ENCODE data around the gene CFAP221. TPM values are rescaled to one million over a fixed set of nuclear protein-coding genes. Genes with fewer than 3 reads are reported as not detected.
A peak's percentile ranks its signal among the peaks of the same experiment; 100 is the strongest.

CFAP221 gene
- 10 to 100 TPM; 19.6 to 25.4 (median 22.9) TPM for polyA plus RNA-seq (ENCODE audit: insufficient read length in 3 of 3)

DNA sequence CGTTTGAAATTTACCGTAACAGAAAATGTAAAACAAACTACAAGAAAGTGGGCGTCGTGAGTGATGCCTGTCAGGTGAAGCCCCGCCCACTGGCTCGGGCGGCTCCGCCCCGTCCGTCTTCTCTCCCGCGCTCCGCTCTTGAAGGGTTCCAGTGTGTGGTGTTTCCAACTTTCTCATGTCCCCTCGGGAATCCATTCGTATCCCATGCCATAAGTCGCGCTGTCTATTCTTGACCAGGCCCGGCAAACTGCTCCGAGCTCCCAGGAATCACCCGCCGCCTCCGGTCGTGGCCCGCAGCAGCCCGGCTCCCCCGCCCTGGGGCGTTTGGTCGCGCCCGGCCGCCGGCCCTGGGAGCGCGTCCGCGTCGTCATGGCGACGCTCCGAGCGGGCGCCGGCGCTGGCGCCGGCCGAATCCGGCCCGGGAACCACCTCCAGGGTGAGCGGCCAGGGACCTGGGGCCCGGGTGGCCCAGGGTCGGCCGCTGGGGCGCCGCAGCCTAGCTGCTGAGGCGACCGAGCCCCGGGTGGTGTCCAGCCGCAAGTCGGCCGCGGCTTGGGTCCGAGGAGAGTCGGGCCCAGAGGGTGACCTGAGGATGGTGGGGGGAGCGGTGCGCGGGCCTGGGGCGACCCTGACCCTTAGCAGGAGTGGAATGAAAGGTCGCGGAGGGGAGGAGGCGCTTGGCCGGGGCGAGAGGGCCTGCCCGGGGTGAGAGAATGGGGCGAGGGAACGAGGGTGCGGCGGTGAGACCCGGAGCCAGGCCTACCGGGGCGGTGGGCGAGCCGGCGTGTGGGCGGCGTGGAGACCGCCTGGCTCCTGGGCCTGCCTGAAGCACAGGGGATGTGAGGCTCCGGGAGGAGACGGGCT is at the start of gene CFAP221:
Gene CFAP221, plus strand, starts transcription at position 375 of the 864 bp plus-strand sequence. CDS start 1,683 bp downstream, outside the sequence.
- DNase-seq (ENCODE audit: low read depth in 3 of 3, low spot score in 2 of 3), result peak in 2 of 3 donors; percentile 68 to 69

DNA sequence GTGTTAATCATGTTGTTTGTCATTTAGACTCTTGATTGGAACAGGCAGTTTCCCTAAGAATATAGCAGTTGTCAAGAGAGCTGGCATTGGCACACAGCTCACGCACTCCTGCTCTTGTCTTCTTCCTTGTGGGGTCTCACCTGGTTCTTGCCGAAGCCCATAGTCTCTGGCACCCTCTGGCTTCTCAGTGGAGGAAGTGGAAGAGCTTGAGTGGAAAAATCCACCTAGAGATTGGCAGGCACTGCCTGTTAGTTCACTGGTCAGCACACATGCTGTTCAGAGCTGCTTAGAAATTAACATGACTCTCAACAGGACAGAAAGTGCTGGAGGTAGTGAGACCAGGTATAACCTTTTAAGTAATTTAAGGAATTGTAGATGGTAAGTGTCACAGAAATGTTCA is 48.3 kb upstream of the CFAP221 start:
- no peak for DNase-seq (ENCODE audit: low read depth in 3 of 3, low spot score in 2 of 3)

DNA sequence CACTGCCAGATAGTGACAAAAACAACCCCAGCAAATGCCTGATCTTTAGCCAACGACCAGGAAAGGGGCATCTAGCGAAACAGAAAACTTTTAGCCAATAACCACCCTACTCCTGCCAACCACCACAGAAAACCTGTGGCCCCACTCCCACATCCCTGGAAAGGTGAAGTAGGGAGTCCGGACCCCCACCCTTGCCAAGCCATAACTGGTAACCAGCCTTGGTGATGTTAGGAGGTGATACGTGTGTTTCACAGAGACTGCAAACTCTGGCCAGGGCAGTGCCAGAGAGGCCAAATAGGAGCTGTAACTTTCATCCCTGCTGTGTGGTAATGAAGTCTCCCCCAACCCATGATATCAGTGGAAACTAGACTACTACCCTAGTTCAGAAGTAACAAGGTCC is 47.6 kb upstream of the CFAP221 start:
- DNase-seq (ENCODE audit: low read depth in 3 of 3, low spot score in 2 of 3), result no peak

DNA sequence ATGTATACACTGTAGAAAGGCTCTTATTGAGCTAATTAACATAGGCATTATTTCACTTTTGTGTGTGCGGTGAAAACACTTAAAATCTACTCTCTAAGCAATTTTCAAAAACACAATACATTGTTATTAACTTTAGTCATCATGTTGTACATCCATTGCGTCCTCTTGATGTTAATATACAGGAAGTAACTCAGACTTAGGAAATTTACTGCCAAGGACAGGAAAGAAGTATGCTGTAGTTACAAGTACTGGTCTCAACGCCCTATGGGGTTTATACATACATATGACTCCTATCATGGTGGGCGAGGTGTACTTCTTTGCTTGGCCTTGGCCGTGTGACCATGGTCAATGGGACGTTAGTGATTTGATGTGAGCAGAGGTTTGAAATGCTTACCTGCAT is 35.5 kb upstream of the CFAP221 start:
- DNase-seq (ENCODE audit: low read depth in 3 of 3, low spot score in 2 of 3), result no peak

DNA sequence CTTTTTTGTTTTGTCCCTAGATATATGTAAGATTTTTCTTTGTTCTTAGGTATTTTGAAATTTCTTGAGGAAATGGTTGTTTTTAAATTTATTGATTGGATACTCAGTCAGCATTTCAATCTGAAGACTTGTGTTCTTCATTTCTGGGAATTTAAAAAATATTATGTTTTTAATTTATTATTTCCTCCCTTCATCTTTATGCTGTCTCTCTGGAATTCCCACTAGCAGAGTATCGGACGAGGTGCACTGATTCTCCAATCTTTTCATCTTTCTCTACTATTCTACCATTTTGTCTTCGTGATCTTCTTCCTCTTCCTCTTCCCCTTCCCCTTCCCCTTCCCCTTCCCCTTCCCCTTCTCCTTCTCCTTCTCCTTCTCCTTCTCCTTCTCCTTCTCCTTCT is 32.3 kb upstream of the CFAP221 start:
- DNase-seq (ENCODE audit: low read depth in 3 of 3, low spot score in 2 of 3), result no peak

DNA sequence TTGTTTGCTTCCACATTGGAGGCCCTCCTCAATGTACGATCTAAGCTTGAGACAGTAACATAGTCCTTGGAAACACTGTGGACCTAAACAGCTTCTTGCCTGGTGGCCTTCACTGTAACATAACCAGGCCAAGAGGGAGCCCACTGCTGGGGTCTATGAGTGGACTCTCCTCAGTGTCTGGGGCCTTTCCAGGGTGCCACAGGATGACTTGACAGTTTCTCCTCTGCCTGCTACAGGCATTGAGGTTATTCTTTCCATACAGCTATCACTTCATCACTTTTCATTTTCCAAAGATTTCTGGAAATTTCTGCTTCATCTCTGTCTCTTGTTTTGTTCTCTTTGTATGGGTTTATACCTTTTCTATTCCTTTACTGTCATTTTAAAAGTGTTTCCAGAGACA is 31.3 kb upstream of the CFAP221 start:
- no peak for DNase-seq (ENCODE audit: low read depth in 3 of 3, low spot score in 2 of 3)

DNA sequence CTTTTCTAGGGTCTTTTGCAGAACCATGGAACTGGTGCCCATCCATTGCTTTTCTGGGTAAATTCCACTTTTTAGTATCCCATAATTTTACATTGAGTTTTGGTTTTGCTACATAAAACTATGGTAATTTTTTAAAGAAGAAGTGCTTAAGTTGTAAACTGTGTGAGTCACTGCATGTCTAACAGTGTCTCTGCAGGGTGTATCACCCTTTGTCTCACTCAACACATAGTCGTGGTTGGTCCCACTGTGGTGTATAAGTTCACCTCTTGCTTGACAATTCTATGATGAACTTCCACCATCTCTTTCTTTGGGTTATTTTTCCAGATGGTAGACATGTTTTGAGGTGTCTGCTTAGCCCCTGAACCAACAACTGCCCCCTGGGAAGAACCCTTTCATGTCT is 30.4 kb upstream of the CFAP221 start:
- DNase-seq (ENCODE audit: low read depth in 3 of 3, low spot score in 2 of 3), result no peak

DNA sequence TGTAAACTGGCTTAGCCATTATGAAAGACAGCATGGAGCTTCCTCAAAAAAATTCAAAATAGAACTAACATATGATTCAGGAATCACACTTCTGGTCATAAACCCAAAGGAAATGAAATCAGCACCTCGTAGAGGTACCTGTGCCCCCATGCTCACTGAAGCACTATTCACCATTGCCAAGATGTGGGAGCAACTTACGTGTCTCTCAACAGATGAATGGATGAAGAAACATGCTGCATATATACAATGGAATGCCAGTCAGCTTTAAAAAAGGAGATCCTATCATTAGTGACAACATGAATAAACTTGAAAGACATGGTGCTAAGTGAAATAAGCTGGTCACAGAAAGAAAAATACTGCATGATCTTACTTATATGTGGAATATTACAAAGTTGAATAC is 28.1 kb upstream of the CFAP221 start:
- no peak for DNase-seq (ENCODE audit: low read depth in 3 of 3, low spot score in 2 of 3)

DNA sequence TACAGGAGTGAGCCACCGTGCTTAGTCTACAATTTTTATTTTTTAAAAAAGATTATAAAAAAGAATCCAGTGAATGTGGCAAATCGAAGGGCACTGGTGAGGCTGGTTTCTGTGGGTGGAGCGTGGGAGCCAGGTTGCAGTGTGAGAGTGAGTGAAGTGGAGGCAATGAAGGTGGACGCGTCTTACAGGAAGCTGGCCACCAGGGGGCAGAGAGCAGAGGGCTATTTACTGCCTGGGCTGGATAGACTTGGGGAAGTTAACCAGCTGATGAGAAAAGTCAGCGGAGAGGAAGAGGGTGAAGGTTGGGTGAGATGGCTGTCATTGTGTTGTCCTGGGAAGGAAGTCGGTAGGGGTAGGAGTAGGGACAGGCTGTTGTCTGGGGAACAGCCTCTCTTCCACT is 26.8 kb upstream of the CFAP221 start:
- DNase-seq (ENCODE audit: low read depth in 3 of 3, low spot score in 2 of 3), result no peak

DNA sequence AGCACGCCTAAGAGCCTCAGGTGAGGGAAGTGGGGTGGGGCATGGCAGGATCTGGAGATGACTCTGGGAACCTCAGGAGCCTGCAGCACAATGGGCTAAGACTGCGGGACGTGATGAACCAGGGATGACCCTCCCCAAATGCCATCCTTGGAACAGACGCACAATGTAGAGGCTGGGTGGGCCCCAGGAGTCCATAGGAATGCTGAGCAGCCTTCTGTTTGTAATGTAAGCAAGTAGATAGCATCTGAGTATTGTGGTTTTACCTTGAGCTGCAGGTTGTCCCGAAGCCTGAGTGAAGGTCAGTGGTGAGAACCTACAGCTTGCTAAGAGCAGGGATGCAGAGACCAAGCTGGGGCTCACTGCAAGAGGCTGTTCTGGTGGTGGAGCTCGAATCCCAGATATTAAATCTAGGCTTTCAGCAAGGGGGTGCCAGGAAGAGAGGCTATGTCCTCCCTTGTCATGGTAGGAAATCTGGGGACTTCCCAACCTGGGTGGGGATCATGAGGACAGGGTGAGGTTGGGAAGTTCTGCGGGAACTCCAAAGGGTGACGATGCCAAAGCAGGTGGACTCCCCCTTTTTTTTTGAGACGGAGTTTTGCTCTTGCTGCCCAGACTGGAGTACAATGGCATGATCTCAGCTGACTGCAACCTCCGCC is 25.7 kb upstream of the CFAP221 start:
- DNase-seq (ENCODE audit: low read depth in 3 of 3, low spot score in 2 of 3), result no peak

DNA sequence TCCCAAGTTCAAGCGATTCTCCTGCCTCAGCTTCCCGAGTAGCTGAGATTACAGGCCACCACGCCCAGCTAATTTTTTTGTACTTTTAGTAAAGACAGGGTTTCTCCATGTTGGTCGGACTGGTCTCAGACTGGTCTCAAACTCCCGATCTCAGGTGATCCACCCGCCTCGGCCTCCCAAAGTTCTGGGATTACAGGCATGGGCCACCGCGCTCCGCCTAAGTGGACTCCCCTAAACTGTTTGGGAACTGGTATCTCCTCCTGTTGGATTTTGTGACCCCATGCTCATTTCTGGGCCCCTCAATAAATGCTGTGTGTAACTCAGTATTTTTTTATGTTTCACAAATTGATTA is 25.2 kb upstream of the CFAP221 start:
- no peak for DNase-seq (ENCODE audit: low read depth in 3 of 3, low spot score in 2 of 3)

DNA sequence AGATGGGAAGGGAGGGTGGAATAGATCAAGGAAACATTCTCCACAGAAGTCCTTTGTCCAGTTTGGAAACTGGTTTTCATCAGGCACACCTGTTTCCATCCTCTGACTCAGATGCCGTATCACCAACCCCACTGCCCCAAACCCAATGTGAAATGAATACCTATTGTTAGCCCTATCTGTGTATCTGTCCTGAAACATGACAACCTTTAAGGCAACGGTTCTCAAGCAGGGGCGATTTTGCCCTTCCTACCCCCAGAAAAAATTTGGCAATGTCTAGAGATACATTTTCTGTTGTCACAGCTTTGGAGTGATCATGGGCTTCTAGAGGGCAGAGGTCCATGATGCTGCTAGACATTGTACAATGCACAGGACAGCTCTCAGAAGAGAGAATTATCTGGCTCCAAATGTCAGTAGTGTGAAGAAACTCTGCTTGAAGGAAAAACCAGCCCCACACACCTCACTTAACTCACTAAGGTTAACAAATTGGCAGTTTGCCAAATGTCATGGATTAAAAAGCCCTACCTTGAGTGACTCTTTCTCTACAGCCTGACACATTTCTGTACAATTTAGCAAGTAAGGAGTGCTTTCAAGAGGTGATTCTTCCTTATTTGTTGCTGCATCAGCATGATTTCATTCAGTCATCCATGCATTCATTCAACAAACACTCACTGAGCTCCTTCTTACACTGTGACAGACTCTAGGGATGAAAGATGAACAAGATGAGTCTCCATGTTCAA is 23.4 kb upstream of the CFAP221 start:
- DNase-seq (ENCODE audit: low read depth in 3 of 3, low spot score in 2 of 3), result no peak

DNA sequence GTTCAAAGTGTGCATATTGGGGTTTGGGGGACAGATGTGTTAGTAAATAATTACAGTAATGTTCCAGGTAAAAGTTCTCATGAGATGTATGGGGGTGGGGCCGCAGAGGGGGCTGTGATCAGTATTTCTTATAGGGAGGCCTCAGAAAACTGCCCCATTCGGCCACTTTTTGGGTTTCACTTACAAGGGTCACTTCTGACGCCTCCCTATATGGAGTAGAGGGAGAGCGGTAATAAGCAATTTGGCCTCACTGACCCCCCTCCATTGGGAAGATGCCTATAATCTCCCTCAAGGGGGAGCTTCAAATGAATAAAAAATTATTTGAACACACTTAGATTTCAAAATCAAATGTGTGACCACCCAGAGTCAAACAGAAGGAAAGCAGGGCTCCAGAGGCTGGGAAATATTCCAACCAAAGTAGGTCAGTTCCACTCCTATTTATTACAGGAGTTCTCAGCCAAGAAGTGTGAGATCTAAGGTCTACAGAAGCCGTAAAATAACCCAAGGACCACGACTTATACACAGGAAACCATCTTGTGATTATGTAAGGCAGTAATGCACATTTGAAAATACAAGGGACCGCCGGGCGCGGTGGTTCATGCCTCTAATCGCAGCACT is 22.7 kb upstream of the CFAP221 start:
- no peak for DNase-seq (ENCODE audit: low read depth in 3 of 3, low spot score in 2 of 3)

DNA sequence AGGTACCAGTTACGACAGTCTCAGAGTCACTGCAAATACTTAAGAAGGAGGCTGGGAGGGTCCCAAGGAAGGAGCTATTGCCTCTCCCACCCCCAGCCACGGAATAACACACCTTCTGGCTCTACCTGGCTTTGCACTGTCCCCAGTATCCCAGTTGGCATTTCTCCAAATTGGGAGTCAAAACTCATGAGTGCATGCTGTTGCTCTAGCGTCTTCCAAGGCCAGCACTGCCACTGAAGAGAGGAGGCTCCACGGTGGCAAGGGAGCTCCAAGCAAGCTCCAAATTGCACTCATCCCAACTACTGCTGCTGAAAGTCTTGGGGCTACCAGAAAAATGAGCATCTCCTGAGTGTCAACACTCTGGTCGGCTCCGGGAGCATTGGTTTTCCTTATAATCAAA is 21.6 kb upstream of the CFAP221 start:
- DNase-seq (ENCODE audit: low read depth in 3 of 3, low spot score in 2 of 3), result no peak

DNA sequence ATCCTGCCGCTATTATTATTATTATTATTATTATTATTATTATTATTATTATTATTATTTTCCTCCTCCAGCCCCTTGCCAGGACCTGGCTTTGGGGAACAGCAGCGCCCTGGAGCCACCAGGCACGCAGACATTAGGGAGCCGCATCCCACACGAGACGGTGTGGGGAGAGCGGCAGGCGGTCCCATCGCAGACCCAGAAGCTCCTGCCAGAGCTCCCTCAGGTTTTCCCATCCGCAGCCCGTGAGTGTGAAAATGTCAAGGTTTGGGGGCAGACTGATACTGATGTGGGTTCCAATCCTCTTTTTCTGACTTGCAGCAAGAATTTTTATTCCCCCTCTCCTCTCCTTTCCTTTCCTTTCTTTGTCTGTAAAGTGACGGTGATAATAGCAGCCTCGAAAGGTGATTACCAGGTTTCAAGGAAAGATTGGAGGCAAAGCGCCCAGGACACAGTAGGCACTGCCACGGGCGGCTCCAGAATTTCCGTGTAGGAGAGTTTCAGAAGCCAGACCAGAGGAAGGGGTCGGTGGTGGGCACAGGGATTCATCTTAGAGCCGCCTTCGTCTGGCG is 20.8 kb upstream of the CFAP221 start:
- DNase-seq (ENCODE audit: low read depth in 3 of 3, low spot score in 2 of 3), result no peak

DNA sequence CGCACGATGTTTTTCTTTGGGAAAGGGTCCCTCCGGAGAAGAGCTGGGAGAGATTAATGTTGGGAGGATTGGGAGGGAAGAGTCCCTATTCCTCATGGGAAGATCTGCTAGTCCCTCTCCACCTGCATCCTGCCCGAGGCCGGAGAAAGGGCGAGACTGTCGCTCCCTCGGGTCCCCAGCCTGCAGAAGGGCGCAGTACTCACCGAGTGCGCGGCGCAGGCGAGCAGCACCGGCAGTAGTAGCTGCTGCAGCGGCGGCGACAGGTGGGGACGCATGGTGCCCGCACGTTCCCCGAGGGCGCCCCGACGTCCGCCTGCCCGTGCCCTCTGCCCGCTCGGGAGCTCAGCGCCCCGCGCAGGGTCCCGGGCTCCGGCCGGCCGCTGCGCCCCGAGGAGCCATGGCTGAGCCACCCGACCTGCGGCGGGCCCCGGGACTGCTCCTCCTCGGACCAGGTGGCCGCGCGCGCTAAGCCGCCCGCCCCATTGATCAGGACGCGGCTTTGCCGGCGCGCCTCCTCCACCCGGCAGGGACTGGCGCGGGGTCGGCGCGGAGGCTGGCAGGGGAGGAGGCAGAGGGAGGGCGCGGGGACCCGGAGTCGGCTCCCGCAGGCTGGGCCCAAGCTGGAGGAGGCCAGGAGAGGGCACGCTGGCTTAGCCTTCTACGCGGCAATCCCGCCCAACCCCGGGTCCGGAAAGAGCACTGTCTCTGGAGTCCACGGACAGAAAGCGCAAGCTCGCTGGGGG is 20.1 kb upstream of the CFAP221 start, which contains the start of gene SCTR:
Gene SCTR, minus strand, starts transcription at position 532 of the 743 bp plus-strand sequence. Its CDS starts 257 bp downstream, at position 275.
- DNase-seq (ENCODE audit: low read depth in 3 of 3, low spot score in 2 of 3), result no peak

DNA sequence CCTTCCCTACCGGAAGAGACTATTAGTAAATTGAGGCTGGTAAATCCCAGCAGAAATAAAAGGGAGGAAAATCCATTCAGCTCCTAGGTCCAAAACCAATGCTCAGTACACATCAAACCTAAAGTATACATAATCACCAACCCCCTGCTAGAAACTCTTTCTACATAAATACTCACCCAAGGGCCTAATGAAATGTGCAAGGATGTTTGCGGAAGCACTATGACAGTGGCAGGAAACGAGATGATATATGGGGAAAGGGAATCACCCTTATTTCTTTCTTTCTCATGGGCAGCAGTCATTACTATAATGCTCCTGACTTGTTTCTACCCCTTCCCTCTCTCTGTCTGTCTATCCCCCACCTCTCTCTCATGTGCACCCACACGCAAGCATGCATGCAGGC is 18.6 kb upstream of the CFAP221 start:
- no peak for DNase-seq (ENCODE audit: low read depth in 3 of 3, low spot score in 2 of 3)

DNA sequence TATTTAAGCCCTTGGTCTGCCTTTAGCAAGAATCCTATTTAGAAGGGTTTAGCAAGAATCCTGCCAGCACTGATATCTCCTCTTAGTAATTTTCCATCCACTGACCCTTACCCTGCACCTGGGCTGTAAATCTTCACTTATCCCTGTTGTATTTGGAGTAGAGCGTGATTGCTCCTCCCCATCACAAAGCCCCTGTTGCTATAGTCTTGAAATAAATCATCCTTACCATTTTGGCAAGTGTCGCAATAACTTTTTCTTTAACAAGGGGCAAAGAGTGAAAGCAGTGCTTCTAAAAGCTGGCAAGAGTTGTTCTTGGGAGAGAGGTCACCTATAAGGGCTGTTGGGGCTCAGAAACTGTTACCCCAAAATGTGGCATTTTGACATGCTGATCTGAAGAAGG is 16.2 kb upstream of the CFAP221 start:
- DNase-seq (ENCODE audit: low read depth in 3 of 3, low spot score in 2 of 3), result no peak

DNA sequence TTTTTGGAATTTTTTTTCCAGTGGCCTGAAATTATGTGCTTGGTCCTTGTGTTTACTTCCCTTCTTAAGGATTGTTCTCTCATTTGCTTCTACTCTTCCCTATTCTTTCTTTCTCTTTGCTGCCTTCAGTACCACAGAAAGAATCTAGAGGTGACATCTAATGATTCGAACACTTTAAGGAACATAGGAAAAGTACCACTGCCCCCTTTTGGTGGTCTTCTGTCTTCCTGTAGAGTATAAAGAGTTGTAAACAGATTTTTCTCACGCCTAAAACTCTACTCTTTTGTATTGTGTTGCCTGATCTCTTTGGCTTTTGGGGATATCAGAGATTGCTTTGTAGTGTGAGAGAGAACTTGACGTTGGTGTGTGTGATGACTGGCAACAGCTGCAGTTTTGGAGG is 13.0 kb upstream of the CFAP221 start:
- no peak for DNase-seq (ENCODE audit: low read depth in 3 of 3, low spot score in 2 of 3)

DNA sequence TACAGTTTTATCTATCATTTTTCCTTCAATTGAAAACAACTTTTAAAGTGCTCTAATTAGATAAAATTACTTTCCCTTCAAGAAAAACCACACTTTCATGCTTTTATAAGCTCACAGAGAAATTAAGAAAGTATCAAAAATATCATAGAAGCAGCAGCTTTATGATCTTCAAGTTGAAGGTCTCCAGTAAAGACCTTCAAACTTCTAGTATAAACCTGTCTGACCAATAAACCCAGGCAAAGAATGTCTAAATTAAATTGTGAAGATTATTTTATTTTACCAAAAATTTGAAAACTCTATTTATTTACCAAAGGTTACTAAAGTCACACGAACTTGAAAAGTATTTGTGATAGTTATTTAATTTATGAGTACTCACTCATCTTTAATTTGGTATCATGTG is 10.7 kb upstream of the CFAP221 start:
- no peak for DNase-seq (ENCODE audit: low read depth in 3 of 3, low spot score in 2 of 3)
